HCT116 (cell line): ENCODE data around the gene APOD. TPM values are rescaled to one million over a fixed set of nuclear protein-coding genes. Genes with fewer than 3 reads are reported as not detected.
"Not testable (repeated sequence)": the region's sequence is repeated elsewhere in the genome, so short reads cannot be mapped to it uniquely, and the experiment has no call there.

Experiments used
- ATAC-seq: fragments of 200-7000 bp; cut with Tn5 transposase; 2 replicates; pipeline ENCODE4 v1.9.1; 2020; ENCODE audit warnings: mild to moderate bottlenecking, moderate library complexity
- BruUV-seq: library from RNA; stranded (reverse); fragments of 400-500 nt; replicated peaks from 2 replicates; lab custom pipeline; 2021; lab: Mats Ljungman, UMichigan
- CTCF ChIA-PET: fragments of 300-600 bp; sonication (Branson Sonifier 250); formaldehyde crosslinking; loops from one replicate; lab custom pipeline; 2021; ENCODE audit warnings: antibody characterized with exemption; lab: Charles Lee
- POLR2A ChIA-PET: fragments of 300-600, 350-600 bp; sonication (Branson Sonifier 250); formaldehyde crosslinking; loops from one replicate; lab custom pipeline; 2021; ENCODE audit warnings: antibody characterized with exemption; lab: Charles Lee
- RAD21 ChIA-PET, 2 experiments: fragments of 300-600 bp; sonication (Branson Sonifier 250); formaldehyde crosslinking; loops; one replicate each; lab custom pipeline; 2023; ENCODE audit warnings: low total read pairs in 2 of 2; ENCODE audit not compliant: uncharacterized antibody in 2 of 2, unreplicated experiment in 2 of 2, low non-redundant PET in 1 of 2; lab: Charles Lee
- DNase-seq: peaks from one replicate; pipeline ENCODE4 v3.0.0-alpha.2; 2010; ENCODE audit warnings: low read depth, low spot score
- H2AFZ ChIP-seq: fragments of 200-600 bp; shearing (Covaris generic), sonication (generic); 2 replicates; pipeline ENCODE4 v1.6.1; 2017; ENCODE audit warnings: low read depth, mixed run types, mixed read lengths, antibody characterized with exemption, low read length; ENCODE audit not compliant: poor library complexity, severe bottlenecking
- H3K27ac ChIP-seq: 2 replicates; pipeline ENCODE4 v1.5.1; 2012; ENCODE audit warnings: low read depth, low read length
- H3K27me3 ChIP-seq: fragments of 200-600 bp; sonication (generic); 2 replicates; pipeline ENCODE4 v1.6.1; 2016; ENCODE audit warnings: mixed run types, low read length, mixed read lengths; ENCODE audit not compliant: insufficient read depth
- H3K36me3 ChIP-seq, 2 experiments: fragments of 200-500 bp in 1 of 2; fragments of 200-600 bp in 1 of 2; sonication (Bioruptor generic) in 1 of 2; sonication (generic) in 1 of 2; 2 replicates each; pipeline versions ENCODE4 v1.5.1 to v1.6.1; 2014 to 2016; ENCODE audit warnings: low read length in 2 of 2, inconsistent platforms in 1 of 2, mixed read lengths in 1 of 2, mixed run types in 1 of 2; ENCODE audit not compliant: insufficient read depth in 2 of 2, control insufficient read depth in 1 of 2
- H3K4me1 ChIP-seq, 2 experiments: fragments of 200-600 bp in 1 of 2; sonication (generic) in 1 of 2; 2 replicates each; pipeline versions ENCODE4 v1.5.1 to v1.6.1; 2012 to 2017; ENCODE audit warnings: low read length in 2 of 2, inconsistent platforms in 1 of 2, mild to moderate bottlenecking in 1 of 2, mixed read lengths in 1 of 2, mixed run types in 1 of 2, moderate library complexity in 1 of 2; ENCODE audit not compliant: insufficient read depth in 2 of 2, control insufficient read depth in 1 of 2
- H3K4me2 ChIP-seq: fragments of 200-600 bp; sonication (generic); 2 replicates; pipeline ENCODE4 v1.6.1; 2017; ENCODE audit warnings: mixed run types, low read length, mixed read lengths
- H3K4me3 ChIP-seq, 2 experiments: fragments of 200-600 bp in 1 of 2; sonication (generic) in 1 of 2; replicated peaks in 1 of 2; 2 replicates each; pipeline ENCODE4 v1.5.1; 2011 to 2016; ENCODE audit warnings: low read length in 2 of 2, control low read depth in 1 of 2, low read depth in 1 of 2, mild to moderate bottlenecking in 1 of 2, mixed read lengths in 1 of 2, mixed run types in 1 of 2
- H3K79me2 ChIP-seq: fragments of 200-600 bp; sonication (generic); 2 replicates; pipeline ENCODE4 v1.6.1; 2017; ENCODE audit warnings: mild to moderate bottlenecking, mixed run types, low read length, moderate library complexity, mixed read lengths; ENCODE audit not compliant: insufficient read depth
- H3K9ac ChIP-seq: fragments of 200-600 bp; sonication (generic); 2 replicates; pipeline ENCODE4 v1.6.1; 2016; ENCODE audit warnings: low read length, mixed read lengths
- H3K9me2 ChIP-seq: fragments of 200-600 bp; sonication (generic), shearing (Covaris generic); 2 replicates; pipeline ENCODE4 v1.6.1; 2017; ENCODE audit warnings: mixed run types, mild to moderate bottlenecking, moderate library complexity; ENCODE audit not compliant: insufficient read depth
- H3K9me3 ChIP-seq, 2 experiments: fragments of 200-500 bp in 1 of 2; fragments of 200-600 bp in 1 of 2; sonication (Bioruptor generic) in 1 of 2; sonication (generic) in 1 of 2; 2 replicates each; pipeline ENCODE4 v1.6.1; 2014 to 2017; ENCODE audit warnings: low read length in 2 of 2, mixed read lengths in 2 of 2, inconsistent platforms in 1 of 2, low read depth in 1 of 2, mild to moderate bottlenecking in 1 of 2, mixed run types in 1 of 2, moderate library complexity in 1 of 2; ENCODE audit not compliant: control insufficient read depth in 1 of 2, insufficient read depth in 1 of 2
- H4K20me1 ChIP-seq: fragments of 200-600 bp; sonication (generic), shearing (Covaris generic); 2 replicates; pipeline ENCODE4 v1.6.1; 2017; ENCODE audit warnings: mixed run types, mild to moderate bottlenecking, moderate library complexity; ENCODE audit not compliant: insufficient read depth
- CBX3 ChIP-seq: IDR thresholded peaks from 2 replicates; pipeline ENCODE4 v1.6.1; 2012; ENCODE audit warnings: low read depth
- ELF1 ChIP-seq: IDR thresholded peaks from 2 replicates; pipeline ENCODE4 v1.6.1; 2012; ENCODE audit warnings: low read depth, borderline replicate concordance
- EZH2phosphoT487 ChIP-seq: fragments of 200-600 bp; IDR thresholded peaks from 2 replicates; pipeline ENCODE4 v1.6.1; 2018; ENCODE audit warnings: antibody characterized with exemption, borderline replicate concordance
- MAX ChIP-seq: IDR thresholded peaks from 2 replicates; pipeline ENCODE4 v1.6.1; 2012
- POLR2A ChIP-seq: IDR thresholded peaks from 2 replicates; pipeline ENCODE4 v1.7.0; 2011; ENCODE audit warnings: borderline replicate concordance; ENCODE audit not compliant: insufficient read depth, insufficient read length; ENCODE audit errors: extremely low read depth
- POLR2AphosphoS5 ChIP-seq: IDR thresholded peaks from 2 replicates; pipeline ENCODE4 v1.6.1; 2011; ENCODE audit warnings: mild to moderate bottlenecking, low read depth, low read length, moderate library complexity
- RAD21 ChIP-seq: IDR thresholded peaks from 2 replicates; pipeline ENCODE4 v1.6.1; 2012; ENCODE audit warnings: low read depth, mild to moderate bottlenecking
- REST ChIP-seq: IDR thresholded peaks from 2 replicates; pipeline ENCODE4 v1.6.1; 2012; ENCODE audit warnings: low read depth
- SRF ChIP-seq: IDR thresholded peaks from 2 replicates; pipeline ENCODE4 v1.6.1; 2012; ENCODE audit warnings: low read depth
- TCF7L2 ChIP-seq: IDR thresholded peaks from 2 replicates; pipeline ENCODE4 v1.7.0; 2011; ENCODE audit warnings: borderline replicate concordance, inconsistent platforms; ENCODE audit not compliant: insufficient read depth, insufficient read length; ENCODE audit errors: extremely low read depth
- YY1 ChIP-seq: IDR thresholded peaks from 2 replicates; pipeline ENCODE4 v1.6.1; 2011; ENCODE audit warnings: low read length, low read depth, moderate library complexity, mild to moderate bottlenecking; ENCODE audit not compliant: insufficient replicate concordance; ENCODE audit errors: extremely low read depth
- ZFX ChIP-seq: fragments of 450-650 bp; IDR thresholded peaks from 2 replicates; pipeline ENCODE4 v1.6.1; 2017
- intact Hi-C: fragments of 100-400 bp; cut with micrococcal nuclease; formaldehyde crosslinking; loops from 2 replicates; pipeline ENCODE4 v1.10.0; 2022
- total RNA-seq: library from RNA; stranded (reverse); gene quantifications from one replicate; pipeline ENCODE4 v1.2.1, GENCODE V29; 2021; ENCODE audit not compliant: unreplicated experiment
- TF ChIP-seq, protein P1 (sequence below): IDR thresholded peaks from 2 replicates; pipeline ENCODE4 v1.6.1; 2012

Gene APOD
- total RNA-seq, 1 experiment from 2014 or later = 0.76 TPM

- CTCF ChIA-PET = no interaction called here
- H3K4me2 ChIP-seq = no peak overlapping the region
- H3K4me1 ChIP-seq = no peaks in the 10 kb centered on the region
- no peaks in the 10 kb centered on the region for H3K27me3 ChIP-seq
- BruUV-seq = no TSS peak
- no peak for TF ChIP-seq ELF1
- no peak for TF ChIP-seq EZH2phosphoT487
- TF ChIP-seq YY1 = no peak
- TF ChIP-seq, protein P1, sequence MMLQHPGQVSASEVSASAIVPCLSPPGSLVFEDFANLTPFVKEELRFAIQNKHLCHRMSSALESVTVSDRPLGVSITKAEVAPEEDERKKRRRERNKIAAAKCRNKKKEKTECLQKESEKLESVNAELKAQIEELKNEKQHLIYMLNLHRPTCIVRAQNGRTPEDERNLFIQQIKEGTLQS = no peak
- TF ChIP-seq SRF = no peak
- TF ChIP-seq CBX3 = no peak
- TF ChIP-seq POLR2AphosphoS5 = no peak
- no peak for TF ChIP-seq RAD21
- no peak for TF ChIP-seq TCF7L2
- TF ChIP-seq ZFX = no peak
- TF ChIP-seq MAX = no peak
- TF ChIP-seq REST = no peak
- TF ChIP-seq POLR2A = no peak
- H3K4me3 ChIP-seq = no peak overlapping the region
- H3K9me2 ChIP-seq = no peaks in the 10 kb centered on the region
- no peaks in the 10 kb centered on the region for H3K79me2 ChIP-seq
- no peaks in the 10 kb centered on the region for H3K36me3 ChIP-seq
- no peak overlapping the region for H3K27ac ChIP-seq
- RAD21 ChIA-PET = no interaction called here
- ATAC-seq (no peak), DNase-seq (no peak)
- intact Hi-C loops = no loop called here
- no peak overlapping the region for H3K9ac ChIP-seq
- no peaks in the 10 kb centered on the region for H4K20me1 ChIP-seq
- POLR2A ChIA-PET = no interaction called here
- H2AFZ ChIP-seq = no peak overlapping the region
- peaks cover 4% of the 10 kb centered on the region in 2 experiments; a peak in 1 of 4 replicates for H3K9me3 ChIP-seq
Observed at GRCh38 chr3:195601382-195601781, 17.6 kb upstream of the APOD start.

- H3K9me3 ChIP-seq, H3K36me3 ChIP-seq, H4K20me1 ChIP-seq, DNase-seq, H3K27ac ChIP-seq, H3K4me3 ChIP-seq, POLR2A ChIA-PET, H3K27me3 ChIP-seq, H3K79me2 ChIP-seq, H3K9ac ChIP-seq, H3K4me2 ChIP-seq, H3K4me1 ChIP-seq, H3K9me2 ChIP-seq, ATAC-seq, CTCF ChIA-PET, intact Hi-C loops, H2AFZ ChIP-seq, RAD21 ChIA-PET, BruUV-seq: not testable (repeated sequence)
Observed at GRCh38 chr3:195599926-195600325, 16.2 kb upstream of the APOD start.

DNA sequence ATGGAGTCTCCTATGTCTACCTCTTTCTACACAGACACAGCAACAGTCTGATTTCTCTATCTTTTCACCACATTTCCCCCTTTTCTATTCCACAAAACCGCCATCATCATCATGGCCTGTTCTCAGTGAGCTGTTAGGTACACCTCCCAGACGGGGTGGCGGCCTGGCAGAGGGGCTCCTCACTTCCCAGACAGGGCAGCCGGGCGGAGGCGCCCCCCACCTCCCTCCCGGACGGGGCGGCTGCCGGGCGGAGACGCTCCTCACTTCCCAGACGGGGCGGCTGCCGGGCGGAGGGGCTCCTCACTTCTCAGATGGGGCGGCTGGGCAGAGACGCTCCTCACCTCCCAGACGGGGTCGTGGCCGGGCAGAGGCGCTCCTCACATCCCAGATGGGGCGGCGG lies 15.8 kb upstream of the APOD start:
- RAD21 ChIA-PET, H3K9ac ChIP-seq, H3K9me2 ChIP-seq, H3K4me1 ChIP-seq, H3K27ac ChIP-seq, H4K20me1 ChIP-seq, intact Hi-C loops, DNase-seq, H3K4me2 ChIP-seq, H3K9me3 ChIP-seq, CTCF ChIA-PET, H3K79me2 ChIP-seq, POLR2A ChIA-PET, ATAC-seq, H2AFZ ChIP-seq, H3K27me3 ChIP-seq, BruUV-seq, H3K36me3 ChIP-seq, H3K4me3 ChIP-seq: not testable (repeated sequence)
